ENCODE measurements around the gene MYH15.

The MYH15 gene

GRCh38 chr3:108548304-108548703, 37.9 kb upstream of the MYH15 start:
- in situ Hi-C loops (cut with MboI; ENCODE audit: low pct_unique_long_range_greater_than_20kb, low sequenced_read_pairs, unreplicated experiment): no loop called here
- no peak for DNase-seq (ENCODE audit: low spot score)
- no peak for TF ChIP-seq CTCF (IDR thresholded peaks at IDR 0.05; ENCODE audit: extremely low read depth, insufficient read depth, missing control alignments)

- TF ChIP-seq CTCF (IDR thresholded peaks at IDR 0.05; ENCODE audit: extremely low read depth, insufficient read depth, missing control alignments): no peak
- no peak for DNase-seq (ENCODE audit: low spot score)
- in situ Hi-C loops (cut with MboI; ENCODE audit: low pct_unique_long_range_greater_than_20kb, low sequenced_read_pairs, unreplicated experiment): no loop called here
Observed at GRCh38 chr3:108546692-108547091, 36.3 kb upstream of the MYH15 start.

GRCh38 chr3:108546247-108546646, 35.9 kb upstream of the MYH15 start:
- no peak for DNase-seq (ENCODE audit: low spot score)
- in situ Hi-C loops (cut with MboI; ENCODE audit: low pct_unique_long_range_greater_than_20kb, low sequenced_read_pairs, unreplicated experiment): no loop called here
- no peak for TF ChIP-seq CTCF (IDR thresholded peaks at IDR 0.05; ENCODE audit: extremely low read depth, insufficient read depth, missing control alignments)

- no peak for DNase-seq (ENCODE audit: low spot score)
- in situ Hi-C loops (cut with MboI; ENCODE audit: low pct_unique_long_range_greater_than_20kb, low sequenced_read_pairs, unreplicated experiment): no loop called here
- no peak for TF ChIP-seq CTCF (IDR thresholded peaks at IDR 0.05; ENCODE audit: extremely low read depth, insufficient read depth, missing control alignments)
Observed at GRCh38 chr3:108538083-108538482, 27.7 kb upstream of the MYH15 start.

GRCh38 chr3:108528459-108529252, 18.3 kb upstream of the MYH15 start:
- no peak for TF ChIP-seq CTCF (IDR thresholded peaks at IDR 0.05; ENCODE audit: extremely low read depth, insufficient read depth, missing control alignments)
- in situ Hi-C loops (cut with MboI; ENCODE audit: low pct_unique_long_range_greater_than_20kb, low sequenced_read_pairs, unreplicated experiment): no loop called here
- DNase-seq (ENCODE audit: low spot score): peak; percentile 28

- no peak for DNase-seq (ENCODE audit: low spot score)
- no peak for TF ChIP-seq CTCF (IDR thresholded peaks at IDR 0.05; ENCODE audit: extremely low read depth, insufficient read depth, missing control alignments)
- in situ Hi-C loops (cut with MboI; ENCODE audit: low pct_unique_long_range_greater_than_20kb, low sequenced_read_pairs, unreplicated experiment): no loop called here
Observed at GRCh38 chr3:108527817-108528216, 17.4 kb upstream of the MYH15 start.

Data from GM13977 (cell line).